Gastrocnemius medialis (tissue), 4 donors: ENCODE data around the gene SLC7A4. TPM values are rescaled to one million over a fixed set of nuclear protein-coding genes. Genes with fewer than 3 reads are reported as not detected.

Experiments used
- ATAC-seq, 2 donors: fragments of 150-250 bp; one replicate each; pipeline ENCODE4 v1.9.1; 2016
- DNase-seq, 2 donors: peaks; one replicate each; pipeline ENCODE4 v3.0.0-alpha.2; 2019
- H3K27ac ChIP-seq, 4 donors: fragments of 200-600 bp; sonication (generic); 1 replicate in 1 of 4; 2 replicates in 3 of 4; pipeline ENCODE4 v1.5.1; 2016 to 2018; ENCODE audit warnings: mild to moderate bottlenecking in 2 of 4, moderate library complexity in 1 of 4
- H3K27me3 ChIP-seq, 3 donors: fragments of 200-600 bp; sonication (generic) in 2 of 3; 1 replicate in 1 of 3; 2 replicates in 2 of 3; pipeline versions ENCODE4 v1.5.1 to v1.6.0; 2016 to 2019; ENCODE audit warnings: mild to moderate bottlenecking in 1 of 3, moderate library complexity in 1 of 3
- H3K36me3 ChIP-seq, 2 donors: fragments of 200-600 bp; sonication (generic) in 1 of 2; one replicate each; pipeline ENCODE4 v1.5.1; 2017 to 2018
- H3K4me1 ChIP-seq, 2 donors: fragments of 200-600 bp; sonication (generic) in 1 of 2; one replicate each; pipeline ENCODE4 v1.5.1; 2016 to 2017; ENCODE audit warnings: mild to moderate bottlenecking in 2 of 2
- H3K4me3 ChIP-seq, 4 donors: fragments of 200-600 bp; sonication (generic) in 3 of 4; 1 replicate in 1 of 4; 2 replicates in 3 of 4; pipeline ENCODE4 v1.5.1; 2016 to 2019; ENCODE audit warnings: mild to moderate bottlenecking in 2 of 4
- H3K9me3 ChIP-seq, 3 donors: fragments of 200-600 bp; sonication (generic) in 2 of 3; 1 replicate in 1 of 3; 2 replicates in 2 of 3; pipeline ENCODE4 v1.5.1; 2016 to 2019
- POLR2A ChIP-seq, 2 donors: fragments of 450-650 bp; IDR thresholded peaks; one replicate each; pipeline ENCODE4 v1.6.1; 2017; ENCODE audit warnings: antibody characterized with exemption in 2 of 2, mild to moderate bottlenecking in 2 of 2, moderate library complexity in 2 of 2
- in situ Hi-C, 4 donors: fragments of 200-750 bp; cut with MboI; loops; one replicate each; pipeline versions ENCODE4 v1.15.0 to v1.8.0; 2017; ENCODE audit warnings: low sequenced_read_pairs in 4 of 4
- intact Hi-C: fragments of 100-400 bp; cut with DNase I; formaldehyde crosslinking; loops from one replicate; pipeline ENCODE4 v1.15.1; 2023; ENCODE audit warnings: low total_unique reads
- total RNA-seq, 4 donors: library from RNA; depleted of rRNA; stranded (reverse); fragments of >200 nt; gene quantifications; one replicate each; pipeline versions ENCODE4 v1.1.0 to v1.2.3, GENCODE V29; 2016
- TF ChIP-seq, protein P1 (sequence below), 5 experiments: fragments of 450-650 bp in 3 of 5; fragments of 200-600 bp in 2 of 5; sonication (generic) in 2 of 5; IDR thresholded peaks in 4 of 5; conservative IDR thresholded peaks in 1 of 5; 1 replicate in 4 of 5; 2 replicates in 1 of 5; pipeline ENCODE4 v1.5.1; 2016 to 2019; ENCODE audit warnings: antibody characterized with exemption in 5 of 5, mild to moderate bottlenecking in 3 of 5, moderate library complexity in 3 of 5

SLC7A4 gene
- total RNA-seq, 4 donors from 2014 or later, result not detected

DNA sequence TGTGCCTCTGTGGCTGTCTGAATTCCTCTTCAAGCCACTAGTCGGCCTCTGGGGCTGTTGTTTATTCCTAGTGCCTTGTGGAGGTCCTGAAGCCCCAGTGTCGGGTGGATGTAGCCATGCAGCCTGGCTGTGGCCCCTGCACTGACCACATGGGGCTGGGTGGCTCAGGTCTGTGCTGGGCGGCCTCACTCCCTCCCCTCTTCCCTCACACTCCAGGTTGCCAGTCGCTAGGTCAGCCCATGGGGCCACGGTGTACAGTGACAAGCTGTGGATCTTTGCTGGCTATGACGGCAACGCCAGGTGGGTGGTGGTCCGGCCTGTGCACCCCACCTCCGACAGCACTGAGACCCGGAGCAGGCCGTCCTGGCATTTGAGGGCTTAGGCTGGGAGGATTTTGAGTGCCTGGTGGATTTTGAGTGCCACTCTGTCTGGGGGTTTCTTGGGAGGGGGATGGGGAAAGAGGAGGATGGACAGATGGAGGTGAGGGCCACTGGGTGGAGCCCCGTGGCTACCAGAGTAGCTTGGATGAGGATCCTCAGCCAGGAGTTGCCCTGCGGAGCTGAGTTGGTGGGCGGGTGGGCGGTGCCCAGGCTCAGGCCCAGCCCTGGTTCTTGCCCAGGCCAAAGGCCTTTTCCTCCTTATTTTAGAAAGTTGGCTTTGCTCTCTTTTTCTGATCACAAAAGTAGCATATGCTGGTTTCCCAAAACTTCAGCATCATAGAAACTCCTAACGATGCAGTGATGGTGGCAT lies 43.6 kb downstream of the SLC7A4 start:
- in situ Hi-C loops, result no loop called here
- Histone ChIP-seq H3K27me3 (no peaks in the 10 kb centered on the region), H3K4me1 (no peaks in the 10 kb centered on the region), H3K9me3 (no peaks in the 10 kb centered on the region), H3K36me3 (peaks cover 0 to 71% of the 10 kb centered on the region in 2 donors), H3K4me3 (no peak overlapping the region), H3K27ac (no peak overlapping the region)
- no peak for TF ChIP-seq POLR2A (IDR thresholded peaks at IDR 0.05)
- TF ChIP-seq, protein P1, sequence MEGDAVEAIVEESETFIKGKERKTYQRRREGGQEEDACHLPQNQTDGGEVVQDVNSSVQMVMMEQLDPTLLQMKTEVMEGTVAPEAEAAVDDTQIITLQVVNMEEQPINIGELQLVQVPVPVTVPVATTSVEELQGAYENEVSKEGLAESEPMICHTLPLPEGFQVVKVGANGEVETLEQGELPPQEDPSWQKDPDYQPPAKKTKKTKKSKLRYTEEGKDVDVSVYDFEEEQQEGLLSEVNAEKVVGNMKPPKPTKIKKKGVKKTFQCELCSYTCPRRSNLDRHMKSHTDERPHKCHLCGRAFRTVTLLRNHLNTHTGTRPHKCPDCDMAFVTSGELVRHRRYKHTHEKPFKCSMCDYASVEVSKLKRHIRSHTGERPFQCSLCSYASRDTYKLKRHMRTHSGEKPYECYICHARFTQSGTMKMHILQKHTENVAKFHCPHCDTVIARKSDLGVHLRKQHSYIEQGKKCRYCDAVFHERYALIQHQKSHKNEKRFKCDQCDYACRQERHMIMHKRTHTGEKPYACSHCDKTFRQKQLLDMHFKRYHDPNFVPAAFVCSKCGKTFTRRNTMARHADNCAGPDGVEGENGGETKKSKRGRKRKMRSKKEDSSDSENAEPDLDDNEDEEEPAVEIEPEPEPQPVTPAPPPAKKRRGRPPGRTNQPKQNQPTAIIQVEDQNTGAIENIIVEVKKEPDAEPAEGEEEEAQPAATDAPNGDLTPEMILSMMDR (IDR thresholded peaks at IDR 0.05 in 4 of 5, conservative IDR thresholded peaks at IDR 0.05 in 1 of 5), result no peak
- DNase-seq (no peak), ATAC-seq (no peak)
- intact Hi-C loops, result no loop called here

DNA sequence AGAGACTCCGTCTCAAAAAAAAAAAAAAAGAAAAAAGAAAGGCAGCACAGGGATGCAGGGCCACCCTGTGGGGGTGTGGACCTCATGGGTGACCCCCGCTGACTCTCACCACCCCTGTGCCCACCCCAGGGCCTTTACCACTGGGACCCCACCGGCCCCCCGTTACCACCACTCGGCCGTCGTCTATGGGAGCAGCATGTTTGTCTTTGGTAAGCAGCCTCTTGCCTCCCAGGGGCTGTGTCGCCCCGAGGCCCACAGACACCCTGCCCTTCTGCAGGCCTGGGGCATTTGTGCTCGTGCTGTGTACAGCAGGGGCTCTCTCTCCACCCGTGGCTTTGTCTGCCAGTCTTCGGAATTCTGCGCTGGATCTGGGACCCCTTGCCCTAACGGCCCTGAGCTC lies 45.0 kb downstream of the SLC7A4 start:
- DNase-seq (no peak), ATAC-seq (no peak)
- Histone ChIP-seq H3K27me3 (no peaks in the 10 kb centered on the region), H3K4me3 (no peak overlapping the region), H3K9me3 (no peaks in the 10 kb centered on the region), H3K27ac (no peak overlapping the region), H3K4me1 (peaks cover 7 to 10% of the 10 kb centered on the region in 2 donors), H3K36me3 (peaks cover 0 to 58% of the 10 kb centered on the region in 2 donors)
- in situ Hi-C loops (no loop called here), intact Hi-C loops (no loop called here)
- TF ChIP-seq POLR2A (IDR thresholded peaks at IDR 0.05), result no peak
- TF ChIP-seq, protein P1 (IDR thresholded peaks at IDR 0.05 in 4 of 5, conservative IDR thresholded peaks at IDR 0.05 in 1 of 5), result no peak

DNA sequence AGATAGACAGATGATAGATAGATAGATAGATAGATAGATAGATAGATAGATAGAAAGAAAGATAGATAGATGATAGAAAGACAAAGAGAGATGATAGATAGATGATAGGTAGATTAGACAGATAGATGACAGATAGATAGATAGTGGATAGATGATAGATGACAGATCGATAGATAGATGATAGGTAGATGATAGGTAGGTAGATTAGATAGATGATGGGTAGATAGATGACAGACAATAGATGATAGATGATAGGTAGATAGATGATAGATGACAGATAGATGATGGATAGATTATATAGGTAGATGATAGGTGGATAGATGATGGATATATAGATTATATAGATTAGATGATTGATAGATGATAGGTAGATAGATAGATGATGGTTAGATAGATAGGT lies 46.0 kb downstream of the SLC7A4 start:
- H3K36me3 ChIP-seq, result peaks cover 0 to 48% of the 10 kb centered on the region in 2 donors
- peaks cover 8 to 13% of the 10 kb centered on the region in 2 donors for H3K4me1 ChIP-seq
- H3K27me3 ChIP-seq, result no peaks in the 10 kb centered on the region
- in situ Hi-C loops (no loop called here), intact Hi-C loops (no loop called here)
- H3K27ac ChIP-seq, result no peak overlapping the region
- TF ChIP-seq POLR2A (IDR thresholded peaks at IDR 0.05), result no peak
- TF ChIP-seq, protein P1 (IDR thresholded peaks at IDR 0.05 in 4 of 5, conservative IDR thresholded peaks at IDR 0.05 in 1 of 5), result no peak
- no peak for DNase-seq
- no peak for ATAC-seq
- no peaks in the 10 kb centered on the region for H3K9me3 ChIP-seq
- no peak overlapping the region for H3K4me3 ChIP-seq

DNA sequence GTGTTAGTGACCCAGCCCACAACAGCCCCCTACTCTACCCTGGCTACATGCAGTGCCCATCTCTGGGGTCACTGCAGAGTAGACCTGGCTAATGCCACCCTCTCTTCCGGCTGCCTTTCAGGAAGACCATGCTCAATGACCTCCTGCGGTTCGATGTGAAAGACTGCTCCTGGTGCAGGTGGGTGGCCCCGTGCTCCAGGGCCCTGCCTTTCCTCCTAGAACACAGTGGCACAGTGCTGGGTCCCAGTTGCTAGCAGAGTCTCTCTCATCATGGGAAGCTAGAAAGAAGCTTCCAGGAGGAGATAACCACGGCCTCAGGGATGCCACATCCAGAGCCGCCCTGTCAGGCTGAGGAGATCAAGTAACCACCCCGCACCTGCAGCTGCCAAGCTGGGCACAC lies 46.6 kb downstream of the SLC7A4 start:
- H3K4me1 ChIP-seq, result peaks cover 15 to 20% of the 10 kb centered on the region in 2 donors
- TF ChIP-seq, protein P1 (IDR thresholded peaks at IDR 0.05 in 4 of 5, conservative IDR thresholded peaks at IDR 0.05 in 1 of 5), result no peak
- TF ChIP-seq POLR2A (IDR thresholded peaks at IDR 0.05), result no peak
- intact Hi-C loops, result no loop called here
- DNase-seq, result no peak
- H3K9me3 ChIP-seq, result no peaks in the 10 kb centered on the region
- in situ Hi-C loops, result no loop called here
- H3K36me3 ChIP-seq, result peaks cover 0 to 42% of the 10 kb centered on the region in 2 donors
- ATAC-seq, result no peak
- no peak overlapping the region for H3K27ac ChIP-seq
- H3K4me3 ChIP-seq, result no peak overlapping the region
- H3K27me3 ChIP-seq, result no peaks in the 10 kb centered on the region
